Liver (tissue), 9 donors: ENCODE results near the gene FMN2. TPM values are rescaled to one million over a fixed set of nuclear protein-coding genes. Genes with fewer than 3 reads are reported as not detected.

Experiments used
- DNase-seq: peaks from one replicate; pipeline ENCODE4 v3.0.0-alpha.2; 2017; ENCODE audit warnings: low spot score
- H3K27ac ChIP-seq, 2 donors: one replicate each; pipeline ENCODE4 v1.7.0; 2013; ENCODE audit warnings: inconsistent platforms in 2 of 2, low read length in 2 of 2, control low read depth in 1 of 2, low read depth in 1 of 2, mild to moderate bottlenecking in 1 of 2
- H3K27me3 ChIP-seq, 4 donors: one replicate each; pipeline versions ENCODE4 v1.6.1 to v1.7.0; 2013; ENCODE audit warnings: low read length in 3 of 4, inconsistent platforms in 1 of 4, mild to moderate bottlenecking in 1 of 4, moderate library complexity in 1 of 4; ENCODE audit not compliant: control insufficient read depth in 4 of 4, insufficient read depth in 4 of 4
- H3K36me3 ChIP-seq, 4 donors: one replicate each; pipeline versions ENCODE4 v1.6.1 to v1.7.0; 2013; ENCODE audit warnings: low read length in 3 of 4, mild to moderate bottlenecking in 3 of 4, low read depth in 1 of 4, moderate library complexity in 1 of 4; ENCODE audit not compliant: control insufficient read depth in 4 of 4, insufficient read depth in 3 of 4
- H3K4me1 ChIP-seq, 4 donors: one replicate each; pipeline versions ENCODE4 v1.6.1 to v1.7.0; 2013; ENCODE audit warnings: low read length in 3 of 4, mild to moderate bottlenecking in 3 of 4, moderate library complexity in 1 of 4; ENCODE audit not compliant: control insufficient read depth in 4 of 4, insufficient read depth in 4 of 4
- H3K4me3 ChIP-seq, 3 donors: one replicate each; pipeline versions ENCODE4 v1.6.1 to v1.7.0; 2013; ENCODE audit warnings: low read length in 3 of 3, control low read depth in 1 of 3, low read depth in 1 of 3, mild to moderate bottlenecking in 1 of 3
- H3K9ac ChIP-seq, 2 donors: one replicate each; pipeline ENCODE4 v1.7.0; 2013; ENCODE audit warnings: low read length in 2 of 2, mild to moderate bottlenecking in 2 of 2, moderate library complexity in 2 of 2, control low read depth in 1 of 2, low read depth in 1 of 2
- H3K9me3 ChIP-seq, 4 donors: one replicate each; pipeline versions ENCODE4 v1.6.1 to v1.7.0; 2013; ENCODE audit warnings: low read length in 3 of 4; ENCODE audit not compliant: control insufficient read depth in 4 of 4
- ATF3 ChIP-seq: IDR thresholded peaks from 2 replicates; pipeline ENCODE4 v1.6.1; 2016; ENCODE audit warnings: antibody characterized with exemption
- CTCF ChIP-seq: fragments of 150-350 bp; IDR thresholded peaks from 2 replicates; pipeline ENCODE4 v1.5.1; 2017; ENCODE audit warnings: improper control_type of control experiment, low read depth, low read length; ENCODE audit not compliant: missing input control
- EGR1 ChIP-seq, 2 donors: IDR thresholded peaks; 2 replicates each; pipeline ENCODE4 v1.6.1; 2016 to 2018; ENCODE audit warnings: antibody characterized with exemption in 2 of 2, low read depth in 2 of 2
- FOXA1 ChIP-seq: IDR thresholded peaks from 2 replicates; pipeline ENCODE4 v1.6.1; 2016; ENCODE audit warnings: antibody characterized with exemption
- FOXA2 ChIP-seq: IDR thresholded peaks from 2 replicates; pipeline ENCODE4 v1.6.1; 2016; ENCODE audit warnings: antibody characterized with exemption
- GABPA ChIP-seq, 2 donors: IDR thresholded peaks in 1 of 2; conservative IDR thresholded peaks in 1 of 2; 2 replicates each; pipeline ENCODE4 v1.6.1; 2016; ENCODE audit warnings: antibody characterized with exemption in 2 of 2, mild to moderate bottlenecking in 1 of 2, moderate library complexity in 1 of 2
- HNF4A ChIP-seq, 2 donors: conservative IDR thresholded peaks; 2 replicates each; pipeline ENCODE4 v1.6.1; 2016; ENCODE audit warnings: antibody characterized with exemption in 2 of 2, mild to moderate bottlenecking in 2 of 2
- JUND ChIP-seq, 2 donors: IDR thresholded peaks; 2 replicates each; pipeline ENCODE4 v1.6.1; 2016; ENCODE audit warnings: antibody characterized with exemption in 2 of 2
- MAX ChIP-seq: IDR thresholded peaks from 2 replicates; pipeline ENCODE4 v1.6.1; 2016; ENCODE audit warnings: antibody characterized with exemption
- RAD21 ChIP-seq, 2 donors: IDR thresholded peaks; 2 replicates each; pipeline ENCODE4 v1.6.1; 2016; ENCODE audit warnings: antibody characterized with exemption in 2 of 2, mild to moderate bottlenecking in 2 of 2
- REST ChIP-seq: IDR thresholded peaks from 2 replicates; pipeline ENCODE4 v1.6.1; 2016; ENCODE audit warnings: antibody characterized with exemption, mild to moderate bottlenecking
- SP1 ChIP-seq: IDR thresholded peaks from 2 replicates; pipeline ENCODE4 v1.6.1; 2018; ENCODE audit warnings: antibody characterized with exemption, mild to moderate bottlenecking
- TAF1 ChIP-seq: conservative IDR thresholded peaks from 2 replicates; pipeline ENCODE4 v1.6.1; 2016; ENCODE audit warnings: antibody characterized with exemption, mild to moderate bottlenecking
- YY1 ChIP-seq: IDR thresholded peaks from 2 replicates; pipeline ENCODE4 v1.6.1; 2016; ENCODE audit warnings: antibody characterized with exemption, mild to moderate bottlenecking
- WGBS: extraction: QIAGEN DNeasy Blood & Tissue Kit; methylation state at CpG from one replicate; pipeline ENCODE4 v1.1.7; 2013; 5-methylcytosine and 5-hydroxymethylcytosine counted together
- polyA plus RNA-seq, 2 donors: library from polyadenylated mRNA; stranded (reverse) in 1 of 2; unstranded in 1 of 2; fragments of 200-250 nt in 1 of 2; fragments of >200 nt in 1 of 2; fragmentation: Nextera tagmentation in 1 of 2; extraction: Ambion mirVana in 1 of 2; gene quantifications; one replicate each; pipeline versions ENCODE4 v1.2.1 to v1.2.3, GENCODE V29; 2013 to 2015
- total RNA-seq, 2 donors: library from RNA; depleted of rRNA; stranded (reverse); fragments of >200 nt; gene quantifications; one replicate each; pipeline ENCODE4 v1.2.3, GENCODE V29; 2014
- donor health status: healthy.
- donor health status: healthy.
- donor health status: healthy.
- donor health status: healthy.
- donor health status: healthy.

FMN2 gene
- total and polyA plus RNA-seq, 4 donors, result 0.17 TPM; not detected in 3

GRCh38 chr1:240308096-240308495, 216.4 kb downstream of the FMN2 start:
- Histone ChIP-seq H3K27me3 (no peaks in the 10 kb centered on the region), H3K4me3 (no peak overlapping the region), H3K27ac (no peak overlapping the region), H3K9ac (no peak overlapping the region), H3K9me3 (no peaks in the 10 kb centered on the region), H3K36me3 (no peaks in the 10 kb centered on the region), H3K4me1 (peaks cover 0 to 11% (median 7%) of the 10 kb centered on the region in 4 donors)
- DNase-seq, result no peak
- TF ChIP-seq ATF3 (no peak), GABPA (IDR thresholded peaks at IDR 0.05 in 1 of 2, conservative IDR thresholded peaks at IDR 0.05 in 1 of 2) (no peak), FOXA2 (no peak), JUND (IDR thresholded peaks at IDR 0.05) (no peak), SP1 (no peak), EGR1 (IDR thresholded peaks at IDR 0.05; ENCODE audit: low read depth in 2 of 2) (no peak), YY1 (no peak), RAD21 (IDR thresholded peaks at IDR 0.05) (no peak), HNF4A (conservative IDR thresholded peaks at IDR 0.05) (no peak), REST (no peak), MAX (no peak), TAF1 (no peak), CTCF (no peak)
- WGBS, result 84% methylated on average over 3 of the region's 3 CpGs

- peaks cover 0 to 11% (median 7%) of the 10 kb centered on the region in 4 donors for H3K4me1 ChIP-seq
- no peaks in the 10 kb centered on the region for H3K27me3 ChIP-seq
- 41% methylated on average over 4 of the region's 4 CpGs for WGBS
- TF ChIP-seq FOXA1 (no peak), EGR1 (IDR thresholded peaks at IDR 0.05; ENCODE audit: low read depth in 2 of 2) (no peak), TAF1 (no peak)
- no peaks in the 10 kb centered on the region for H3K36me3 ChIP-seq
- H3K4me3 ChIP-seq, result no peak overlapping the region
- no peak overlapping the region for H3K27ac ChIP-seq
- H3K9ac ChIP-seq, result no peak overlapping the region
- DNase-seq, result no peak
- H3K9me3 ChIP-seq, result no peaks in the 10 kb centered on the region
Observed at GRCh38 chr1:240309769-240310168, 218.1 kb downstream of the FMN2 start.
